ENCODE measurements around the gene TFB1M.

Gene TFB1M

GRCh38 chr6:155276638-155277037, 37.6 kb downstream of the TFB1M start:
- Histone ChIP-seq H3K4me1 (ENCODE audit: control insufficient read depth in 5 of 5, insufficient read depth in 5 of 5, low read length in 5 of 5) (peaks cover 0 to 8% (median 4%) of the 10 kb centered on the region in 5 donors), H3K36me3 (ENCODE audit: control insufficient read depth in 5 of 5, insufficient read depth in 5 of 5, low read length in 5 of 5) (peaks cover 0 to 16% (median 6%) of the 10 kb centered on the region in 5 donors), H3K4me3 (ENCODE audit: low read depth in 1 of 5, low read length in 5 of 5) (no peak overlapping the region), H3K9ac (ENCODE audit: low read length in 5 of 5) (no peak overlapping the region), H3K9me3 (ENCODE audit: control insufficient read depth in 5 of 5, low read length in 5 of 5) (no peaks in the 10 kb centered on the region), H3K27ac (ENCODE audit: low read depth, low read length) (no peak overlapping the region), H3K27me3 (ENCODE audit: control insufficient read depth in 5 of 5, insufficient read depth in 4 of 5, low read length in 5 of 5) (no peaks in the 10 kb centered on the region)

DNA sequence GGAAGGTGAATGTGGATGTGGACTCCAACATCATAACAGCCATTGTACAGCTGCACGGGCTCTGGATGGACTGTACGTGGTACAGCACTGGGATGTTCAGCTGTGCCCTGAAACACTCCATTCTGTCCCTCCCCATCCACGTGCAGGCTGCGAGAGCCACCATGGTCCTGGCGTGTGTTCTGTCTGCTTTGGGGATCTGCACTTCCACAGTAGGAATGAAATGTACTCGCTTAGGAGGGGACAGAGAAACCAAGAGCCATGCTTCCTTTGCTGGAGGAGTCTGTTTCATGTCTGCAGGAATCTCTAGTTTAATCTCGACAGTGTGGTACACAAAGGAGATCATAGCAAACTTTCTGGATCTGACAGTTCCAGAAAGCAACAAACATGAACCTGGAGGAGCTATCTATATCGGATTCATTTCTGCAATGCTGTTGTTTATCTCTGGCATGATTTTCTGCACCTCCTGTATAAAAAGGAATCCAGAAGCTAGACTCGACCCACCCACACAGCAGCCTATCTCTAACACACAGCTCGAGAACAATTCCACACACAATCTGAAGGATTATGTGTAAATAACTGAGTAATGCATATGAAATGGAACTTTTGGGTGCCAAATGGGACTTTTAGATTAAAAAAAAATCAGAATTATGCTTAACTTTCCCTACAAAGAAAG, 38.3 kb downstream of the TFB1M start:
- H3K9me3 ChIP-seq (ENCODE audit: control insufficient read depth in 5 of 5, low read length in 5 of 5): no peaks in the 10 kb centered on the region
- H3K9ac ChIP-seq (ENCODE audit: low read length in 5 of 5): no peak overlapping the region
- peaks cover 0 to 16% (median 6%) of the 10 kb centered on the region in 5 donors for H3K36me3 ChIP-seq (ENCODE audit: control insufficient read depth in 5 of 5, insufficient read depth in 5 of 5, low read length in 5 of 5)
- H3K4me1 ChIP-seq (ENCODE audit: control insufficient read depth in 5 of 5, insufficient read depth in 5 of 5, low read length in 5 of 5): peaks cover 0 to 8% (median 4%) of the 10 kb centered on the region in 5 donors
- H3K27ac ChIP-seq (ENCODE audit: low read depth, low read length): no peak overlapping the region
- H3K27me3 ChIP-seq (ENCODE audit: control insufficient read depth in 5 of 5, insufficient read depth in 4 of 5, low read length in 5 of 5): no peaks in the 10 kb centered on the region
- no peak overlapping the region for H3K4me3 ChIP-seq (ENCODE audit: low read depth in 1 of 5, low read length in 5 of 5)

DNA sequence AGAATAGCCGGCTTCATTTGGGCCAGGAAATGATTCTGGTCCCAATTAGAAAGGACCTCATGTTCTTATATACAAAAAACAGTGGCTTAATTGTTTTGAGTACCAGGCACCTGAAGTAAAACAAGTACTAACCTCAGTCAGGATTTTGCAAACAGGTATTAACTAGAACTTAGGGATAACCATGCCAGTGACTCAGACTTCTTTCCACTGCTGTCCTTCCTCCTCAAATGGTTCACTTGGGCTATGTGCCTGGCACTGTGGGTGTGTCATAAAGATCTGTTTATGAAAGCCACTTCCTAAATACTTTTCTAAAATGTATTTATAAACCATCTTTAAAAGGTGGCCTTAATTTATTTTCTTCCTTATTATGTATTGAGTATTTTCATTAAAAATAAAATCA, 39.8 kb downstream of the TFB1M start:
- H3K36me3 ChIP-seq (ENCODE audit: control insufficient read depth in 5 of 5, insufficient read depth in 5 of 5, low read length in 5 of 5): peaks cover 0 to 13% (median 6%) of the 10 kb centered on the region in 5 donors
- no peaks in the 10 kb centered on the region for H3K9me3 ChIP-seq (ENCODE audit: control insufficient read depth in 5 of 5, low read length in 5 of 5)
- no peak overlapping the region for H3K27ac ChIP-seq (ENCODE audit: low read depth, low read length)
- no peak overlapping the region for H3K9ac ChIP-seq (ENCODE audit: low read length in 5 of 5)
- no peak overlapping the region for H3K4me3 ChIP-seq (ENCODE audit: low read depth in 1 of 5, low read length in 5 of 5)
- H3K27me3 ChIP-seq (ENCODE audit: control insufficient read depth in 5 of 5, insufficient read depth in 4 of 5, low read length in 5 of 5): no peaks in the 10 kb centered on the region
- peaks cover 0 to 8% (median 4%) of the 10 kb centered on the region in 5 donors for H3K4me1 ChIP-seq (ENCODE audit: control insufficient read depth in 5 of 5, insufficient read depth in 5 of 5, low read length in 5 of 5)

DNA sequence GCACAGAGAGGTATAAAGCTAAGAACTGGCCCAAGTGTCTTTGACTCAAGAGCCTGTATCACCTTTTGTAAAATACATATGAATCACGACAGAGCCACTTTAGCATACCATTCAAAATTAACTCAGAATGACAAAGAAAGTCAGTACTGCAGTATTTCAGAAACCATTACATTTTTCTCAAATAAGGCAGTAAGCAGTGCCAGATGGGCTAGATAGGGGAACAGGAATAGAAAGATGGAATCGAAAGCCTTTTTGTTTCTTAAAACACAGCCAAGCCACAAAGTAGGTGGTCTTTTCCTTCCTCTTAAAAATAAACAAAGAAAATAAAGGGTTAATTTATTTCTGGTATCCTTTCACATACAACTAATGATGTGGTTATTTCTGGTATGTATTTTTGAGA, 40.2 kb downstream of the TFB1M start:
- Histone ChIP-seq H3K9ac (ENCODE audit: low read length in 5 of 5) (no peak overlapping the region), H3K27ac (ENCODE audit: low read depth, low read length) (no peak overlapping the region), H3K4me3 (ENCODE audit: low read depth in 1 of 5, low read length in 5 of 5) (no peak overlapping the region), H3K4me1 (ENCODE audit: control insufficient read depth in 5 of 5, insufficient read depth in 5 of 5, low read length in 5 of 5) (peaks cover 0 to 8% (median 4%) of the 10 kb centered on the region in 5 donors), H3K36me3 (ENCODE audit: control insufficient read depth in 5 of 5, insufficient read depth in 5 of 5, low read length in 5 of 5) (peaks cover 0 to 13% (median 6%) of the 10 kb centered on the region in 5 donors), H3K27me3 (ENCODE audit: control insufficient read depth in 5 of 5, insufficient read depth in 4 of 5, low read length in 5 of 5) (no peaks in the 10 kb centered on the region), H3K9me3 (ENCODE audit: control insufficient read depth in 5 of 5, low read length in 5 of 5) (no peaks in the 10 kb centered on the region)

DNA sequence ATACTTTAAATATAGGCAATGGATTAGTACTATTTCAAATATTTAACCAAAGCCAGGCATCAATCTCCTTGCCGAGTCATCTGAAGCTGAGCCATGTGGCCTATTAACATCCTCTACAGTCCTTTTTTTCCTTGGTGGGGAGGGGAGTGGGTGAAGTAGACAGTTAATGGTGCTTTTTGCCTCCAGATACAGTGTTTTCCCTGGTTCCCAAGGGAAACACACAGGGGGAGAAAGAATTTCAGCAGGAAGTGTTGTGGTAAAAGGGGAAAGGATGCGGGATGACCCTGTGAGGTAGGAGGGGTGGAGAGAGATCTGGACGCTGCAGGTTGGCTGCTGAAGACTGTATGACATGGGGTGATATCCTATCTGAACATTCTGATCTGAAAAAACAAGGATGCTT, 40.9 kb downstream of the TFB1M start:
- Histone ChIP-seq H3K9me3 (ENCODE audit: control insufficient read depth in 5 of 5, low read length in 5 of 5) (no peaks in the 10 kb centered on the region), H3K4me3 (ENCODE audit: low read depth in 1 of 5, low read length in 5 of 5) (no peak overlapping the region), H3K36me3 (ENCODE audit: control insufficient read depth in 5 of 5, insufficient read depth in 5 of 5, low read length in 5 of 5) (peaks cover 0 to 13% (median 6%) of the 10 kb centered on the region in 5 donors), H3K9ac (ENCODE audit: low read length in 5 of 5) (no peak overlapping the region), H3K27ac (ENCODE audit: low read depth, low read length) (no peak overlapping the region), H3K4me1 (ENCODE audit: control insufficient read depth in 5 of 5, insufficient read depth in 5 of 5, low read length in 5 of 5) (peaks cover 0 to 8% (median 4%) of the 10 kb centered on the region in 5 donors), H3K27me3 (ENCODE audit: control insufficient read depth in 5 of 5, insufficient read depth in 4 of 5, low read length in 5 of 5) (no peaks in the 10 kb centered on the region)

DNA sequence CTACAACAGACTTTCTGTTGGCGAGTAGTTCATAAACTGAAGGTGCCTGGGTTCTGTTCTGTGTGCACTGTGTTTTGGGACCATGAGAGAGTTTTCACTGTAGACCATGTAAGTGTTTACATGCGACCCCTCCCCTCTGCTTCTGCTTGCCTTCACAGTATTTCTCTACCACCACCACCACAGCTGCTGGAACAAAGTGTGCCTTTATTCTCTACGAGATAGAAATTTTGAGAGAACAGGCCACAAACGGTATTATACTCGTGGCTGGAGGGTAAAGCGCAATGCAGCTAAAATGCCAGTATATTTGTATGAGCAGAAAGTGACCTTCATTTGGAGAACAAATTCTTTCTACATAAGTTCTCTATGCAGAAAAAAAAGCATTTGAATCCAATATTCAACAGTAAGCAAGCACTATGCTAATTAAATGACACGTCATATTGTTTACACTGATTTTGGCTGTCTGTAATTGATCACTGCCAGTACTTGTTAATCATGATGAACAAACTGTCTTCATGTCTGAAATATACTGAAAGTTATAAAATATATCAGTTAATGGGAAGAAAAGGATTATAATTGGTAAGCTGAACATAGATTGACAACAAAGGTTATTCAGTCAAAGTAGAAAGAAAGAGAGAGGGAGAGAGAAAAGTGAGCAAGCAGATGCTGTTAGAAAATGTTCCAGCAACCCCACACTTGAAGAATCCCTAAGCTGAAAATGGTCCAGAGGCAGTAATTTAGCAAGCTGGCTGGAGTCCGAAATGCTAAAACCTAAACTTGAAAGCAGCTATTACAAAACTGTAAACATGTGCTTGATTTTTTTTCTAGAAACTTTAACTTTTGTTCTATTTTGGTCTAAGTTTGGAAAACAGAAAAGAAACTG, 41.7 kb downstream of the TFB1M start:
- peaks cover 0 to 8% (median 4%) of the 10 kb centered on the region in 5 donors for H3K4me1 ChIP-seq (ENCODE audit: control insufficient read depth in 5 of 5, insufficient read depth in 5 of 5, low read length in 5 of 5)
- no peaks in the 10 kb centered on the region for H3K9me3 ChIP-seq (ENCODE audit: control insufficient read depth in 5 of 5, low read length in 5 of 5)
- no peak overlapping the region for H3K27ac ChIP-seq (ENCODE audit: low read depth, low read length)
- peaks cover 0 to 13% (median 6%) of the 10 kb centered on the region in 5 donors for H3K36me3 ChIP-seq (ENCODE audit: control insufficient read depth in 5 of 5, insufficient read depth in 5 of 5, low read length in 5 of 5)
- H3K4me3 ChIP-seq (ENCODE audit: low read depth in 1 of 5, low read length in 5 of 5): no peak overlapping the region
- no peaks in the 10 kb centered on the region for H3K27me3 ChIP-seq (ENCODE audit: control insufficient read depth in 5 of 5, insufficient read depth in 4 of 5, low read length in 5 of 5)
- H3K9ac ChIP-seq (ENCODE audit: low read length in 5 of 5): peak overlapping the region in 1 of 5 donors; percentile 13

DNA sequence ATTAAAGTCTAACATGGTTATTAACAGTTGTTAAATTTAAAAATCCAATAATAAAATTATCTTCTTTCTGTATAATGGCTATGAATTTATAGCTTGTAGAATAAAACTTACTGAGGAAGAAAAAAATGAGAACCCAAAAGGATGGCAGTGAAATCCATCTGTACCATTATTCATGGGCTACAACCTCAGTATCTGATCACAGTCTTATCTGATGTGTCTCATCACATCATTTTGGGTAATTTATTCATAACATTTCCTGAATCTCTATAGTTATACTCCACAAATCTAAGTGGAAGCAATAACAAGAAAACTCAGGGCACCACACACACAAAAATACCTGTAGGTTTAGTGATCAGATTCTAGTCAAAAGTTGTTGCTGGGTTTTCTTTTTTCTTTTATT, 43.1 kb downstream of the TFB1M start:
- Histone ChIP-seq H3K36me3 (ENCODE audit: control insufficient read depth in 5 of 5, insufficient read depth in 5 of 5, low read length in 5 of 5) (peaks cover 0 to 13% (median 6%) of the 10 kb centered on the region in 5 donors), H3K9me3 (ENCODE audit: control insufficient read depth in 5 of 5, low read length in 5 of 5) (no peaks in the 10 kb centered on the region), H3K27ac (ENCODE audit: low read depth, low read length) (no peak overlapping the region), H3K4me1 (ENCODE audit: control insufficient read depth in 5 of 5, insufficient read depth in 5 of 5, low read length in 5 of 5) (peaks cover 0 to 8% (median 4%) of the 10 kb centered on the region in 5 donors), H3K4me3 (ENCODE audit: low read depth in 1 of 5, low read length in 5 of 5) (no peak overlapping the region), H3K9ac (ENCODE audit: low read length in 5 of 5) (no peak overlapping the region), H3K27me3 (ENCODE audit: control insufficient read depth in 5 of 5, insufficient read depth in 4 of 5, low read length in 5 of 5) (no peaks in the 10 kb centered on the region)

DNA sequence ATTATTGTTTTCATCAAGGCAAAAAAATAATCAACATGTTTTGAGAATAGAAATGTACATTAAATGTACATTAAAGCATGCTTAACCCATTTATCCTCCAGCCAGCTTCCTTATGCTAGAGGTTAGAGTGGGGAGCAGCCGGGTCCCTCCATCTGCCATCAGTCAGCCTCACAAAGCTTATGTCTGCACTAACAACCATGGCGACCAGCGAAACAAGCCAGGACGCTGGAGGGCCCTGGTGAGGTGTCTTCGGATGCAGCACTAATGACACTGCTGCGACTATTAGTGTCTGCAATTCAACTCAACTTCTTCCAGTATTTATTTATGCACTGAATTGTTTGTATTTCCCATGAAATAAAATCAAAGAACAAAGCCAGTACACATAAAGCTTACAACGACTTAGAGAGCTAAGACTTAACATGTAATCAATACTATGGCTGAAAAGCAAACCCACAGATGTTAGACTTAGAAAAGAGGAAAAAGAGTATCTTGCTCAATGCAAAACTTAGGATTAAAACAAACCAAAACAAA, 43.7 kb downstream of the TFB1M start:
- Histone ChIP-seq H3K9ac (ENCODE audit: low read length in 5 of 5) (no peak overlapping the region), H3K4me1 (ENCODE audit: control insufficient read depth in 5 of 5, insufficient read depth in 5 of 5, low read length in 5 of 5) (peaks cover 0 to 8% (median 4%) of the 10 kb centered on the region in 5 donors), H3K9me3 (ENCODE audit: control insufficient read depth in 5 of 5, low read length in 5 of 5) (no peaks in the 10 kb centered on the region), H3K27ac (ENCODE audit: low read depth, low read length) (no peak overlapping the region), H3K36me3 (ENCODE audit: control insufficient read depth in 5 of 5, insufficient read depth in 5 of 5, low read length in 5 of 5) (peaks cover 0 to 10% (median 2%) of the 10 kb centered on the region in 5 donors), H3K27me3 (ENCODE audit: control insufficient read depth in 5 of 5, insufficient read depth in 4 of 5, low read length in 5 of 5) (no peaks in the 10 kb centered on the region), H3K4me3 (ENCODE audit: low read depth in 1 of 5, low read length in 5 of 5) (no peak overlapping the region)

GRCh38 chr6:155269765-155270164, 44.5 kb downstream of the TFB1M start:
- Histone ChIP-seq H3K36me3 (ENCODE audit: control insufficient read depth in 5 of 5, insufficient read depth in 5 of 5, low read length in 5 of 5) (peaks cover 0 to 10% (median 0%) of the 10 kb centered on the region in 5 donors), H3K4me1 (ENCODE audit: control insufficient read depth in 5 of 5, insufficient read depth in 5 of 5, low read length in 5 of 5) (peaks cover 0 to 8% (median 4%) of the 10 kb centered on the region in 5 donors), H3K4me3 (ENCODE audit: low read depth in 1 of 5, low read length in 5 of 5) (no peak overlapping the region), H3K9ac (ENCODE audit: low read length in 5 of 5) (no peak overlapping the region), H3K27me3 (ENCODE audit: control insufficient read depth in 5 of 5, insufficient read depth in 4 of 5, low read length in 5 of 5) (no peaks in the 10 kb centered on the region), H3K27ac (ENCODE audit: low read depth, low read length) (no peak overlapping the region), H3K9me3 (ENCODE audit: control insufficient read depth in 5 of 5, low read length in 5 of 5) (no peaks in the 10 kb centered on the region)
